Measurements from ENCODE around the gene CAMKMT.

Gene CAMKMT

DNA sequence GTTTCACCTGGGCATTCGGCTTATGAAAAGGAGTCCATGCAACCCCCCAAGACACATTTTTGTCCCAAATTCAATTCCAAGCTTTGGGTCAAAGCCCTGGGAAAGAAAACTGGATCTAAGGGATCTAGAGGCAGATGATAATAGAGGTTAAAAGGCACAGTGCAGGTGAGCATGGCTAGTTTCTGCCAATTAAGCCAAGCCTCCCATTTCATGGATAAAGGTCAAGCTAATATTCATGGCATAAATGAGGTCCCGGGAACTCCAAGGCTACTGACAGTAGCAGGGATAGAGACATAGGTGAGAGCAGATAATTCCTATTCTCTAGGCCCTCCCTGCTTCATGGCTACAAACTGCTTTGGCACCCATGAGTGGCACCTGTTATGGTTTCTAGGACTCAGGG, 83.1 kb downstream of the CAMKMT start:
- DNase-seq (ENCODE audit: low spot score): no peak

- DNase-seq (ENCODE audit: low spot score): no peak
These were observed 87.2 kb downstream of the CAMKMT start for GRCh38 chr2:44448860-44449527.

GRCh38 chr2:44450082-44450481, 88.3 kb downstream of the CAMKMT start:
- DNase-seq (ENCODE audit: low spot score): no peak

GRCh38 chr2:44450806-44451205, 89.1 kb downstream of the CAMKMT start:
- no peak for DNase-seq (ENCODE audit: low spot score)

DNA sequence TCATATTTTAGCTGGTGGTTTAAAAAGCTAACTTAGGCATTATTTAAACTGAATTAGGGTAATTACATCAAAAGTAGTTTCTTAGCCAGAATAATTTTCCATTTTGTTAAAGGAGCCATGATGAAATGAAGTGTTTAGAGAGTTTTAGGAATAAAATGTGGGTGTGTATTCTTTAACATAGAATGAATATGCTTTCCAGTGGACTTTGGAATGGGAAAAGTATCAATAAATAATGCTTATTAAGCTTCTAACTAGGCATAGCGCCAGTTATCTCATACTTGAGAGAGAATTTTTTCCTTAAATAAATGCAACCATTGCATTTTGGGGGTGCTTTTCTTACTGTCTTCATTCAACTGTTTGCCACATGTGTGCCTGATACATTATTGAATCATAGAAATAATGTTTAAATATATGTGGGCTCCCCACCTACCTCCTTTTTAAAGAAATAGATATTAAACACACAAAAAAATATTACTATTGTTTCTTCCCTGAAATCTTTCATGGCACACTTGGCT, 90.4 kb downstream of the CAMKMT start:
- DNase-seq (ENCODE audit: low spot score): no peak

DNA sequence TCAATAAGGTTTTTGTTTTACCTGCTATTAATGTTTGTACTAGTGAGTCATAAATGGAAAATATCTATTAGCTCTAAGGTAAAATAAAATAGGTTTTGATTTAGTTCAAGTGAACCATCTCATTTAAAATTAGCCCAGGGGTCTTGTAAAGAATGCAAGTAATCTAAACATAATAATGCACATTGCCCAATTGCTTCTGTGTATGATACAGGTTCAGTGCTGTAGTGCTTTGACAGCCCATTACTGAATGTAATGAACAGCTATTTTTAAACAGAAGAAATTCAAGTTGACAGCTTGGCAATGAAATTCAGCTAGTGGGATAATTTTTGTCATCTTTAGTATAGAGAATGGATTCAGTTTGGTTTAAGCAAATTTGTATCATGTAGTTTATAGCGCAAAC, 91.5 kb downstream of the CAMKMT start:
- no peak for DNase-seq (ENCODE audit: low spot score)

DNA sequence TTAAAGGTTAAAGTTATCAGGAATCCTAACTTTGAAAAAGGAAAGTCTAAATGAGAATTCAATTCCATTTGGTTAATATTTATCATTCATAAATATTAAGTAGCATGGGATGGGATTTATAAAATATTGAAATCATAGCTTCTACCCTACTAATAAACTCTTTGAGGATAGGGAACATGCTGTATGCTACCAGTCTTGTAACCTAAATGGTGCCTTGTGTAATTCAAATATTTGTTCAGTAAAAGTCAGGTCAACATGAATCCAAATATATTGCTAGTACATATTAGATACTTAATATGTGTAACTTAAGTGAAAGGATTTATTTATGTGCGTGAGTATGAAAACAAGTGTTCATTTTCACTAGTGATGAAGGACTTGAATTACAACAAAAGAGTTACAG, 94.1 kb downstream of the CAMKMT start:
- DNase-seq (ENCODE audit: low spot score): no peak

DNA sequence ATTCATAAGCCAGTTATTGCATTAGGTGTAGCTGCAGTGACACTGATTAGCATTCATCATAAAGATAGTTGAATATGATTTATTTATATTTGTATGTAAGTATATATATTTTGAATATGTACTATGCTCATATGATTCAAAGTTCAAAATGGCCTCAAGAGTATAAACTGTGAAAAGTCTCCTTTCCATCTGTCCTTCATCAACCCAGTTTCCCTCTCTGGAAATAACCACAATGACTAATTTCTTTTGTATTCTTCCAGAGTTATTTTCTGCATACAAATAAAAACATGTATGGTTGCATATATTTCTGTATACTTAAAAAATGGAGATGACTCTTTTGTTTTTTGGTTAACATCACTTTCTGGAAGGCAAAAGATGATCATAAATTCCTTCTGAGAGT, 95.2 kb downstream of the CAMKMT start:
- DNase-seq (ENCODE audit: low spot score): no peak

GRCh38 chr2:44459739-44460138, 98.0 kb downstream of the CAMKMT start:
- no peak for DNase-seq (ENCODE audit: low spot score)

GRCh38 chr2:44462934-44463849, 101.4 kb downstream of the CAMKMT start:
- DNase-seq (ENCODE audit: low spot score): no peak

- DNase-seq (ENCODE audit: low spot score): no peak
These were observed 102.7 kb downstream of the CAMKMT start for GRCh38 chr2:44464437-44464836.

GRCh38 chr2:44470151-44470550, 108.4 kb downstream of the CAMKMT start:
- no peak for DNase-seq (ENCODE audit: low spot score)

DNA sequence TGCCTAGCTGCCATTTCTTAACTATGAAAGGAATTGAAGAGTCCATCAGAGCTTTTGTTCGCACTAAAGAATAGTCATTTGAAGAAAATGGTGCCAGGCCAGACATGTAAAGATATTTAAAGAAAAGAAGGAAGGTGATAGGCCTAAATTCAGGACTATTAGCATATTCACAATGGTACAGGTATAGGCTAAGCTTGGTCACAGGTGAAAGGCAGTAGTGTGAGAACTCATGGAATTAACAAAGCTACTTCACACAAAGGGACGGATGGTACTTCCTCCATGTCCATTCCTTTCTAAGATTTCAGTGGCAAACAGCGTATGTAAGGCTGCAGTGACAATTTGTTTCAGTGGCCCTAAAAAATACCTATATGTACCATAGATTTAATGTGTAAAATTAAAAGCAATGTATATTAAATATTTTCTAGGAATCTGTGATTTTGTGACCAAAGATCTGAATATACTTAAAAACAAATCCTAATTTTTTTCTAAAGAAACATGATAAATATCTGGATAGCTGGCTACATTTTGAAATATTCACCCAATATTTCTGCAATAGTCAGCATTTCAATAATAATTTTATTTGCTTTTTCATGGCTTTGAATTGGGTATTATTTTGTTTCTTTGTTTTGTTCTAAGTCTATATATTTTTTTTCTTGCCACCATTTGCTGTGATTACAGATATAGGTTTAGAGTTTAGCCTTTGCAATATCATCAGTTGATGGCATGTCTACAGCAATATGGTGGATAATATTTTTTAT, 116.1 kb downstream of the CAMKMT start:
- DNase-seq (ENCODE audit: low spot score): no peak

- DNase-seq (ENCODE audit: low spot score): no peak
These were observed 117.6 kb downstream of the CAMKMT start for GRCh38 chr2:44479127-44479887.

DNA sequence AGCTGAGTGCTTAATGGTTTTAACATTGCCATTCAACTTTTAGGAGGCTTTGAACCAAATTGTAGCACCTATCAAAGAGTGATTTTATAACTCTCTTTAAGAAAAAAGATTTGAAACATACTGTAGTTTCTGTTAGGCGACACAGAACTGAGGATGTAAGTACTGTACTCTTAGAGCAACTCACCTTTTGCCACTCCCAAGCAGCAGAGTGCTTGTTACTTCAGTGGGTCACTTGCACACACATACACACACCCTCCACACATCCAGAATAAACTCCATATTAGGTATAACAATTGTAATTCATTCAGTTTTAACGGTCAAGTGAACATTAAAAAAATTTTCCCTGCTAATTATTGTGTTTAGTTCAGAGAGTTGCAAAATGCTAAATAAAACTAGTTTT, 118.3 kb downstream of the CAMKMT start:
- no peak for DNase-seq (ENCODE audit: low spot score)

- no peak for DNase-seq (ENCODE audit: low spot score)
These were observed 125.3 kb downstream of the CAMKMT start for GRCh38 chr2:44487052-44487451.

GRCh38 chr2:44490726-44491125, 129.0 kb downstream of the CAMKMT start:
- DNase-seq (ENCODE audit: low spot score): no peak

DNA sequence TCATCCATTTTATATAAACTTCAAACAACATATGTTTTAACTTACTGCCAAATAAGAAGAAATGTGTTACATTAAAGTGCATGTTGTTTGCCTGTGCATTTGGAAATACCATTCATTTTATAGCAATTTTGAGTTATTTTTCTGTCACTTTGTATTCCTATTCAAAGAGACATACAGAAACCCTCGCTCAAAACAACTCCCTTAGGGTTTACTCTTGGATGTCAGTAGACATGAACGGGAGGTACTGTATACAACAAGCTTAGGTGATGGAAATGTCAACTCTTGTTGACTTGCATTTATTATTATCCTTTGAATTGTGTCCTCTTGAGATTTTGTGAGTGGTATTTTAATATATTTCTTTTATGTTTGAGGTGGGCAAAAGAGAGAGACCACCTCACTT, 132.3 kb downstream of the CAMKMT start:
- DNase-seq (ENCODE audit: low spot score): no peak

DNA sequence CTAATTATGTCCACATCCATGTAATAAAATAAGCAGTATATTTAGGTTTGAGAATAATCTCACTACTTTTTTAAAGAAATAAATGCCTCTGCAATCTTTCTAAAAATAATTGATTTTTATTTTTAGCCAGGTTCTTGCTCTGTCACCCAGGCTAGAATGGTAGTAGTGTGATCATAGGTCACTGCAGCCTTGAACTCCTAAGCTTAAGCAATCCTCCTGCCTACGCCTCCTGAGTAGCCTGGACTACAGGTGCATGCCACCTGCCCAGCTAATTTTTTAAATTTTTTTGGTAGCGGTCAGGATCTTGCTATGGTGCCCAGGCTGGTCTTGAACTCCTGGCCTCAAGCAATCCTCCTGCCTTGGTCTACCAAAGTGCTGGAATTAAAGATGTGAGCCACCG, 133.3 kb downstream of the CAMKMT start:
- DNase-seq (ENCODE audit: low spot score): no peak

GRCh38 chr2:44495544-44495943, 133.8 kb downstream of the CAMKMT start:
- no peak for DNase-seq (ENCODE audit: low spot score)

DNA sequence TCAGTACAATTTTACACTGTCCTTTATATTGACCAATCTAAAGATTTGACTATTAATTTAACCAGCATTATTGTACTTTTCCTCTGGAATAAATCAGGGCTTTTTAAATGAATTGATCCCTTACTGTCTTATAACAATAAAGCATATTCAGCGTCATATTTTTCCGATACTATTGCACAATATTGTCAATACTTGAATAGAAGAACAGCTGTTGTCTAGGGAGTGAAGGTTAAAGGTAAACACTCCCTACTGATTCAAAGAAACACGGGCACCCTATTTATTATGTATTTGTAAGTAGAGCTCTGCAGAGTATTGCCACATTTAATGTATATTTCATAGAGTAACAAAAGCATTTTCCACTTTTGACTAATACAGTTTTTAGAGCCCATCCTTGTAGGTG, 134.4 kb downstream of the CAMKMT start:
- no peak for DNase-seq (ENCODE audit: low spot score)

GRCh38 chr2:44498551-44498950, 136.8 kb downstream of the CAMKMT start:
- DNase-seq (ENCODE audit: low spot score): no peak

All from left forelimb (tissue), 1 donor.